Measurements from ENCODE around the gene SMPD3.

The SMPD3 gene

DNA sequence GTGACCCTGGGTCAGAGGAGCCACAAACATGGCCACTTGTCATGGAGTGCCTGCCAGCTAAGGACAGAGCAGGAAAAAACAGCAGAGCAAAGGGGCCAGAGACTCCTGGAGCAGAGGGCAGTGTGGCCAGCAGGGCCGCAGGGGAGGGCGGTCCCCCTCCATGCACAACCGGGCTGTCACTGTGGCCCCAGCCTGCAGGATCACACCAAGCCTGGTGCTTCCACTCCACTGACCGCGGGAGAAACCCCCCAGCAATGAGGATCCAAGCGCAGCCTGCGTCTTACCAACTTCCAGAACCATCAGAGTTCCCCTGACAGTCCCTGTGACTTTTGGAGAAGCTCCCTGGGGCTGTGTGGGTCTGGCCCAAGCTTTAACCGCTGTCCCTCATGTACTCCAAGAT, 75.5 kb downstream of the SMPD3 start:
- DNase-seq (ENCODE audit: low read depth in 2 of 2): no peak
- TF ChIP-seq, protein P1, sequence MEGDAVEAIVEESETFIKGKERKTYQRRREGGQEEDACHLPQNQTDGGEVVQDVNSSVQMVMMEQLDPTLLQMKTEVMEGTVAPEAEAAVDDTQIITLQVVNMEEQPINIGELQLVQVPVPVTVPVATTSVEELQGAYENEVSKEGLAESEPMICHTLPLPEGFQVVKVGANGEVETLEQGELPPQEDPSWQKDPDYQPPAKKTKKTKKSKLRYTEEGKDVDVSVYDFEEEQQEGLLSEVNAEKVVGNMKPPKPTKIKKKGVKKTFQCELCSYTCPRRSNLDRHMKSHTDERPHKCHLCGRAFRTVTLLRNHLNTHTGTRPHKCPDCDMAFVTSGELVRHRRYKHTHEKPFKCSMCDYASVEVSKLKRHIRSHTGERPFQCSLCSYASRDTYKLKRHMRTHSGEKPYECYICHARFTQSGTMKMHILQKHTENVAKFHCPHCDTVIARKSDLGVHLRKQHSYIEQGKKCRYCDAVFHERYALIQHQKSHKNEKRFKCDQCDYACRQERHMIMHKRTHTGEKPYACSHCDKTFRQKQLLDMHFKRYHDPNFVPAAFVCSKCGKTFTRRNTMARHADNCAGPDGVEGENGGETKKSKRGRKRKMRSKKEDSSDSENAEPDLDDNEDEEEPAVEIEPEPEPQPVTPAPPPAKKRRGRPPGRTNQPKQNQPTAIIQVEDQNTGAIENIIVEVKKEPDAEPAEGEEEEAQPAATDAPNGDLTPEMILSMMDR (IDR thresholded peaks at IDR 0.05; ENCODE audit: low read depth, low read length): no peak
- no peak overlapping the region for H3K4me3 ChIP-seq (replicated peaks in 1 of 2; ENCODE audit: low read depth in 2 of 2, low read length in 2 of 2)

DNA sequence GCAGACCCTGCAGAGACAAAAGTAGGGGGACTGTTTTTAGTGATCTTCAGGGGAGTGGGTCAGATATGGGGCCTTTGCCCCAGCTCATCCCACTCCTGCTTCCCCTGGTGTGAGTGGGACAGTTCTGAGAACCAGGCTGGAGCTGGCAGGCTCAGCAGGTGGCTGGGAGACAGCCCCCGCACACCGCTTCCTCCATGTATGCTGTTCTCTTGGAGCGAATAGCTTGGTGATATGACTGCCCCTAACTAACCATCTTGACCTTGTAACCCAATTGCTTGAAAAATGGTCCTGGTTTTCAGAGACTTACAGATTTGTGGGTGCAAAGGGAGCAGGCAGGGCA, 76.0 kb downstream of the SMPD3 start:
- no peak overlapping the region for H3K4me3 ChIP-seq (replicated peaks in 1 of 2; ENCODE audit: low read depth in 2 of 2, low read length in 2 of 2)
- TF ChIP-seq, protein P1 (IDR thresholded peaks at IDR 0.05; ENCODE audit: low read depth, low read length): no peak
- no peak for DNase-seq (ENCODE audit: low read depth in 2 of 2)

- H3K4me3 ChIP-seq (replicated peaks in 1 of 2; ENCODE audit: low read depth in 2 of 2, low read length in 2 of 2): no peak overlapping the region
- no peak for DNase-seq (ENCODE audit: low read depth in 2 of 2)
- TF ChIP-seq, protein P1 (IDR thresholded peaks at IDR 0.05; ENCODE audit: low read depth, low read length): no peak
Measured at GRCh38 chr16:68371706-68372380, 76.5 kb downstream of the SMPD3 start.

DNA sequence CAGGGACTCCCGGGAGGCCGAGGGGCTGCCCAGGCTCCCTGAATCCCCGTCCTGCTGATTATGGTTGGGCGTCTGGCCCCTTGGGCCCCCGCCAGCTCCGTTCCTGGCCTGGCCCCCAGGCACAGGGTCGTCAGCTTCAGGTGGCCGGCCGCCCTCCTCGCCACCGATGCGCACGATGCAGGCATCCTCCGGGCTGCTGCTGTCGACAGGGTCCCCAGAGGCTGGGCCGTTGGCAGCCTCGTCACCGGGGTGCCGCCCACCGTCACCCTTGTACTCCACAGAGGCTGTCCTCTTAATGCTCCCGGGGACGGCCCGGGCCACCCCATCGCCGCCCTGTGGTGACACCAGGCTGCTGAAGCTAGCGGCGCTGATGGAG, 77.0 kb downstream of the SMPD3 start:
- TF ChIP-seq, protein P1 (IDR thresholded peaks at IDR 0.05; ENCODE audit: low read depth, low read length): no peak
- no peak overlapping the region for H3K4me3 ChIP-seq (replicated peaks in 1 of 2; ENCODE audit: low read depth in 2 of 2, low read length in 2 of 2)
- no peak for DNase-seq (ENCODE audit: low read depth in 2 of 2)

DNA sequence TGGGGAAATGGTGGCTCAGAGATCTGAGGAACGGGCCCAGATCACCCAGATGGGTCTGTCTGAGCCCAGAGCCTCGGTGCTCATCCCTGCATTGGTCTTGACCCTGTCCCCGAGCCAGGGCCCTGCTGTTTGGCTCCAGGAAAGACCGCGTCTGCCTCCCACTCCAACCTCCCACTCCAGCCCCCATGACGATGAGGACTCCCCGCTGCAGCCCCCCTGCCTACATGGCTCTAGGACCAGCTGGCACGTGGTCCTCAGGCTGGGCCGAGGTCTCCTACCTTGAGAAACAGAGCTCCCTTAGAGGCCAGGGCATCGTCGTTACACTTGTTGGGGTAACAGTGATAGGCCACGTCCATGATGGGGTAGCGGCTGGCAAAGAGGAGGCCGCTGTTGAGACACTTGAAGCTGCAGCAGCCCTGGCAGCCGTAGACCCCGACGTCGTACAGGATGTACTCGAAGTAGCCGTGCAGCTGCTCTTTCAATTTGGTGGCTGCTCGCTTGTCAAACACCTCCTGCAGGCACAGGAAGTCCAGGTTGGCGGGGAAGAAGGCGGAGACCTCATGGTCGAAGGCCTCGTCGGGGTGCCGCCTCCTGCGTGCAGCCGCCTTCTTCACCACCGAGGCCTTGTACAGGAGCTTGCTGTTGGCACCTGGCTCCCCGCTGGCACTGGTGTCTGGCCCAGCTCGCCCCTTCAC, 77.6 kb downstream of the SMPD3 start:
- H3K4me3 ChIP-seq (replicated peaks in 1 of 2; ENCODE audit: low read depth in 2 of 2, low read length in 2 of 2): no peak overlapping the region
- DNase-seq (ENCODE audit: low read depth in 2 of 2): no peak
- TF ChIP-seq, protein P1 (IDR thresholded peaks at IDR 0.05; ENCODE audit: low read depth, low read length): no peak

DNA sequence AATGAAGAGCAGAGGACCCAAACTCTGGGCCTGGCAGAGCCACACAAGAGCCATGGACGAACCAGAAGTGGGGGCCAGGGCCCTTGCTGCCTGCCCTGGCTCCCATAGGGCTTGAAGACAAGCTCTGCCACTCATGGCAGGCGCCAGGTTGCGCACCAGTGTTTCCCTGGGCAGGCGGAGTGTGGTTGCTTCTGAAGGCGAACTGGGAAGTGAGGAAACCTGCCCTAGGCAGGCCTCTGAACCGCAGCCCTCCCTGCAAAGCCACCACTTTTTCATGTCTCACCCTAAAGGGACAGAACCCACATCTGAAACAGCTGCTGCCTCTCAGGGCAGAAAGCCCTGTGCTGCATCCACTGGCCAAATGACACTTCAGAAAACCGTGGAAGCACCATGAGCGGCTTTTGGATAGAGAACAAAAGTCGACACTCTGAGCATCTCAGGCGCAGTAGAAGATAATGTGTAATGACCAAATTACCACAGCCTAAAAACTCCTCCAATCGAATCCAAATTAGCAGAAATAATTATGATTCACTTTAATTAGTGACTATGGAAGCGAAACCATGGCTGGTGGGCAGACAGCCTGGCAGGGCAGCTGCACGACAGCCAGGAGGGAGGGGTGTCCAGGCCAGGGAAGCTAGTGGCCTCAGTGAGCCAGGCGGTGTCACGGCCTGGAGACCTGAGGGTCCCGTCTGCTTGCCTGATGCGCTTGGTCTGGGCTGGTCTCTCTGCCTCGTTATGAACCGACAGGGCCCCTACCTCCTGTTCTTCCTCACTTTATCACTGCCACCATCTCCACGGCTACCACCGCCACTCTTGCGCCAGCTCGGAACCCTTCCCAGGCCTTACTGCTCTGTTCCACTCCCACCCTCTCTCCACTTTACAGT, 78.4 kb downstream of the SMPD3 start:
- no peak for DNase-seq (ENCODE audit: low read depth in 2 of 2)

More for the DNA sequence above, 78.4 kb downstream of the SMPD3 start:
- TF ChIP-seq, protein P1 (IDR thresholded peaks at IDR 0.05; ENCODE audit: low read depth, low read length): no peak
- no peak overlapping the region for H3K4me3 ChIP-seq (replicated peaks in 1 of 2; ENCODE audit: low read depth in 2 of 2, low read length in 2 of 2)
